HG02885 (cell line): ENCODE measurements around the gene KIF21A.

Source experiments
- ATAC-seq: cut with Tn5 transposase; IDR thresholded peaks from one replicate; pipeline ENCODE4 v1.9.1; 2021; ENCODE audit warnings: mild to moderate bottlenecking; ENCODE audit not compliant: unreplicated experiment, poor library complexity

KIF21A gene

GRCh38 chr12:39431797-39432196 is 11.1 kb downstream of the KIF21A start:
- ATAC-seq, result no peak

GRCh38 chr12:39431002-39431796 is 11.7 kb downstream of the KIF21A start:
- no peak for ATAC-seq

DNA sequence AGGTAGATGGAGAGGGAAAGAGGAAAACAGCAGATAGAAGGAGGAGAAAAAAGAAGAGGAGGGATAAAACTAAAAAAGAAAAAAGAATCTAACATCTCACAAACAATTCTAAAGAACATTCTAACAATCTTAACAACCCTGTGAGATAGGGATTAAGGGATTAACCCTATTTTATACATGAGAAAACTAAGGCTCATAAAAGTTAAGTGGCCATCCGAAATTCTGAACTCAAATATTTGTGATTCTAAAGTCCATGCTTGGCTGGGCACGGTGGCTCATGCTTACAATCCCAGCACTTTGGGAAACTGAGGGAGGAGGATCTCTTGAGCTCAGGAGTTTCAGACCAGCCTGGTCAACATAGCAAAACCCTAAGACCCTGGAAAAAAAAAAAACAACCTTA is 13.1 kb downstream of the KIF21A start:
- ATAC-seq, result no peak

DNA sequence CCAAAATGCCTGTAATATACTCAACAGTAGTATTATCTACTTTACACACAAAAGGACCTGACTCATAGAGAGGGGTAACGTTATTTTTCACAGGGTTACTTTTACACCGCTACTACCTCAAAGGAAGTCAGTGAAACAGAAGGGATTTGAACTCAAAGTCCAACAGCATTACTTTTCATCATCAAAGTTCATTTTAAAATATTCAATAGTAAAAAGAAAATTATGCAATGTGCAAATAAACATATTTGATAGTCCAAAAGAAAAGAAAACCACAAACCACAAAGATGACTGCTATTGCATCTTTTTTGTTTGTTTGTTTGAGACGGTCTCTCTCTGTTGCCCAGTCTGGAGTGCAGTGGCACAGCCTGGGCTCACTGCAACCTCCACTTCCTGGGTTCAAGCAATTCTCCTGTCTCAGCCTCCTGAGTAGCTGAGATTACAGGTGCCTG is 15.5 kb downstream of the KIF21A start:
- ATAC-seq, result no peak

GRCh38 chr12:39426636-39427240 is 16.2 kb downstream of the KIF21A start:
- no peak for ATAC-seq

GRCh38 chr12:39420043-39420442 is 22.9 kb downstream of the KIF21A start:
- ATAC-seq, result no peak

GRCh38 chr12:39419471-39419870 is 23.4 kb downstream of the KIF21A start:
- ATAC-seq, result no peak

- ATAC-seq, result no peak
These were observed 25.0 kb downstream of the KIF21A start for GRCh38 chr12:39417916-39418315.

DNA sequence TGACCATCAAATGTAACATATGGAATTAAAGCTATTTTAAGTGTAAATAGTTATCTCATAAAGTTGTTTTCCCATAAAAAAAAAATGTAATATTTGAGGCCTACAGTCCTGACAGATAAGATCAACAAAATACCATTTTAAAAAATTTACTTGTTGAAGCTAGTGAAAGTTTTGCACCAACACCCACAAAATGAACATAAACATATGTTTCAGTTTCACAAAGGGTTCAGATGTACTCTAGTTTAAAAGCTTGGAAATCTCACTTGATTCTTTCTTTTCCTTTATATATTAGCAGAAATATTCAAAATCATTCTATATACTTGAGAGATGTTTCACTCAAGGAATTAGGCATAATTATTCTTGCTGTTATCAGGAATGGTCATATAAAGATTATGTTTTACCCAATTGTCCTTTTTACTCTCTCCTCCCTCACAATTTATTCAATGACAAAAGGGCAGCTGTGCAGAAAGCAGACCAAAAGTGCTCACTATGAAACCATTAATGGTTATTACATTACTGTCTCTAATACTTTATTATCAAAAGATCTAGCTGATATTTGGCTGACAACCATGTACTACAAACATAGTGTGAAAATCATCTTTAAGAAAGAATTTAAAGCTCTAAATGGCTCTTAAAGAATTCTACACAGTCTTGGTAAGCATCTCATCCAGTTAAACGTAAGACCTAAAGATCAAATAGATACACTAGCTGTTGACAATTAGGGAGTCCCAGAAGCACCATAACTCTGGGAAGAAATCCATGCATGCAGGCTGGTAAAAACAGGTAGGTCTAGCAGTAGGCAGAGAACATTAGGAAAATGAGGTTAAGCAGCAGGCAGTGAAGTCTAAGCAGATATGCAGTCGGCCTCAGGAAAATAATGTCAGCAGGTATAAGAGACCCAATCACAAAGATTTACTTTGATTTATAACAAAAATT is 28.8 kb downstream of the KIF21A start:
- ATAC-seq, result peak; percentile 65

DNA sequence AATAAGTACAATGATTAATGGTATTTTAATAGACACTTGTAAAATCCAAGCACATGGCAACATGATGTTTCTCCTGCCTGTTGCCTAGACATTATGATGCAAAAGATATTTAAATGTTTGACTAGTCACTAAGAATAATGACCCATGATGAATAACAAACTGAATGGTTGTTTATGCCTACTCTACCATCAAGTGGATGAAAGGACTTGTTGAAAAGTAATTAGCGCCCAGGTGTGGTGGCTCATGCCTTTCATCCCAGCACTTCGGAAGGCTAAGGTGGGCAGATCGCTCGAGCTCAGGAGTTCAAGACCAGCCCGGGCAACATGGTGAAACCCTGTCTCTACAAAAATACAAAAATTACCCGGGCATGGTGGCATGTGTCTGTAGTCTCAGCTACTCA is 30.7 kb downstream of the KIF21A start:
- ATAC-seq, result no peak

DNA sequence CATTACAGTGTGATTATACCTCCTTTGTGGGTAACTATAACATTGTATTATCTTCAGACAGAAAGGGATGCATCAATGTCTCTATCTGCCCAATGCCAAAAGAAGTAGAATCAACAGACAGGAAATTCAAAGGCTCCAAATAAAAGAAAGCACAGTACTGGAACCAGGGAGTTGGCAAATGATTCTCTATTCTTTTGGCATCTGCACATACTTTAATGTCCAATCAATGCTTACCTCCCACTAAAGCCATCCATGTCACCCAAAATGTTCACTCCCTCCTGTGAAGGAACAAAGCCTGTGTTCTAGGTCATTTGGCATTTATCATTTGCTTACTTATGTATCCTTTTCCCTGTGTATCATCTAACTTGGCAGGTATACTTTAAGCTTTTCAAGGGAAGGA is 36.7 kb downstream of the KIF21A start:
- no peak for ATAC-seq

DNA sequence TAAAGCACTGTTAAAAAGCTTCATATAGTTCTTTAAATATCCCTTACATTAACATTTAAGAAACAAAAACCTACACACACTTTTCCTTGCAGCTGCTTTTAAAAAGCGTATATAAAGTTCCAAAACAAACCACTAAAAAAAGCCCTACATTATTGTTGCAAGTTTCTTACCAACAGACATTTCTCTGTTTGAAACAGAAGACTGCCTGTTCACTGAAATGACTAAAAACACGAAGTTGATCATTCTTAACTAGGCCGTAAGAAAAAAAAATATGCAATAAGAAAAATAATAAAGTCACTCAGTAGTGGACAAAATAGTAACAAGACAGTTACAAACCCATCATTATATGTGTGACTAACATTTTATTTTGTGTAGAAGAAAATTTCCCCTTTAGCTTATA is 37.3 kb downstream of the KIF21A start:
- peak; percentile 54 for ATAC-seq

GRCh38 chr12:39404000-39404399 is 38.9 kb downstream of the KIF21A start:
- no peak for ATAC-seq

GRCh38 chr12:39403376-39403775 is 39.5 kb downstream of the KIF21A start:
- ATAC-seq, result no peak

GRCh38 chr12:39402922-39403321 is 40.0 kb downstream of the KIF21A start:
- peak; percentile 64 for ATAC-seq

- ATAC-seq, result no peak
These were observed 41.5 kb downstream of the KIF21A start for GRCh38 chr12:39401459-39401858.

- ATAC-seq, result no peak
These were observed 47.1 kb downstream of the KIF21A start for GRCh38 chr12:39395866-39396265.

- no peak for ATAC-seq
These were observed 49.0 kb downstream of the KIF21A start for GRCh38 chr12:39393890-39394289.

DNA sequence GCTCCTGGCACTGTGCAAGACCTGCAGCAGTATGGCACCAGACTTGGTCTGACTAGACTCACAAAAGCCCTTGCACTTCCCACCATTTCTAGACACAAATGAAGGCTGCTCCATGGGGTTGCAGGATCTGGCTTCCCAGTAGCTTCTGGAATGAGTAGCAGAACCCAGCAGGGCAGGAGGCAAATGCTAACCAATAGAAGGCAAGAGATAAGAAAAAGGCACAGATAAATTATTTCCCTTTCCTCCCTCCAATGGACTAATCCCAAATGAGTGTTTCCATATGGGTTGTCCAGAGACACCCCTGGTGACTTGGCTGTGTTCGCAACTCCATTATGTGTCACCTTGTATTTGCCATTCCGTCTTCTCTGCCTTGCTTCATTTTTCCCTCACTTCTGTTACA is 49.7 kb downstream of the KIF21A start:
- ATAC-seq, result no peak

- ATAC-seq, result no peak
These were observed 50.6 kb downstream of the KIF21A start for GRCh38 chr12:39392154-39392925.
